SKM-1 treated with dmso at 0.1 percent for 144 hours (cell line): ENCODE results near the gene KRTAP21-3.
"Not testable (repeated sequence)": the region's sequence is repeated elsewhere in the genome, so short reads cannot be mapped to it uniquely, and the experiment has no call there.

Experiments
- DNase-seq: peaks from one replicate; lab custom pipeline; 2025; ENCODE audit not compliant: unreplicated experiment; lab: John Stamatoyannopoulos, UW

KRTAP21-3 gene, protein sequence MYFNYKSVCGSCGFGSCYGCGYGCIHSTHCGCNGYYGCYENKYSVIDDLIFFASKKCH

GRCh38 chr21:30718239-30718909, at the start of gene KRTAP21-3:
TSS of gene KRTAP21-3 (minus strand) at chr21:30718777. CDS start at chr21:30718759, 18 bp downstream.
- DNase-seq: no peak

- DNase-seq: no peak
These were observed 42.2 kb upstream of the KRTAP21-3 start for GRCh38 chr21:30760776-30761175.

DNA sequence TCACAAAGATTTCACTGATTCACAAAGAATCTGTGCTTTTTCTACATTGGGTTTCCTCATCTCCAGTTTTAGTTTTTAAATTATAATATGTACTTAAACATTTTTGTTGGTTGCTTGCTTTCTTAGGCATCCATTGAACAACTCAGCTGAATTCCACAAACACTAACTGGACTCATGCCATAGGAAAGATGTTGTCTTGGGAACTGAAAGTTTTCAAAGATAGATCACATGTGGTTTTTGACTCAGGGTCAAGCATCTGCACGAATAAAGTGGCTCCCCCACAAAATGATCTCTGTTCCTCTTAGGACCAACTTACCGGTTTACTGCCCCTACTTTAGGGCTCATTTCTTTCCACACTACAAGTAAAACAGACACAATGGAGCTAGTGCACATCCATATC, 39.7 kb upstream of the KRTAP21-3 start:
- no peak for DNase-seq

GRCh38 chr21:30755328-30755727, 36.8 kb upstream of the KRTAP21-3 start, which contains the start of gene KRTAP21-1:
TSS of gene KRTAP21-1 (minus strand) at chr21:30755428. CDS start at chr21:30755378, 50 bp downstream.
- not testable (repeated sequence) for DNase-seq

DNA sequence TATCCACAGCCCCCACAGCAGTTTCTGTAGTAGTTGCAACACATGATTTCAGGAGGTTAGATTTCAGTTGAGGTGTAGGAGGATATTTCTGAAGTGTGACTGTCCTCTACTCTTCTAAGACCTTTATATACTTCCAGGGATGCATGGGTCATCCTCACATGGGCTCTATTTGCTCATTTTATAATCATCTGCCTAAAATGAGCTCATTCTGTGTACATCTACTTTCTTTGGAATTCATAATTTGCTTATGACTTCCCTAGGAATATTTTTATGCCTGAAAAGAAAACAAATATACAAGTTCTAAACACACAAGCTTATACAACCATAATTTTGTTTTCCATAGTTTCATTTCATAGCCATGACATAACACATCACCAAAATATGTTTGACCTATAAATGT, 28.6 kb upstream of the KRTAP21-3 start, which contains the start of gene KRTAP21-2:
Gene KRTAP21-2 (minus strand): TSS at position 101 of the 400 bp plus-strand sequence. CDS start 57 bp downstream, at position 44.
- no peak for DNase-seq

DNA sequence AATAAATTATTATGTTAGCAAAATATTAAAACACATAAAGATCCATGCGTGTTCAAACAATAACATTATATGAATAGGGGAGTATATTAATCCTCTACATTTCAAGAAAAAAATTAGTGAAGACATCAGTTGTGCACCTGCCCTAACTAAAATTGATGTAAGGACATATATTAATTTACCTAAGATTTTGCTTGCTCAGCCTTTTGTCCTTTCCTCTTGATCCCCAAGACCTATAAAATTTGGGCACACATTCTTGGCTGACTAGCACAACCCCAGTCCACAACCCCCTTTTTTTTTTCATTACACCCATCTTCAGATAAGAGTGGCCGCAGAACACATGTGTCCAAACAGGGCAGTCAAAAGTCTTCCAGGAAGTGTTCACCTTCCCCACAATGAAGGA, 21.9 kb upstream of the KRTAP21-3 start:
- no peak for DNase-seq

- DNase-seq: no peak
These were observed 14.4 kb upstream of the KRTAP21-3 start for GRCh38 chr21:30733026-30733425.

DNA sequence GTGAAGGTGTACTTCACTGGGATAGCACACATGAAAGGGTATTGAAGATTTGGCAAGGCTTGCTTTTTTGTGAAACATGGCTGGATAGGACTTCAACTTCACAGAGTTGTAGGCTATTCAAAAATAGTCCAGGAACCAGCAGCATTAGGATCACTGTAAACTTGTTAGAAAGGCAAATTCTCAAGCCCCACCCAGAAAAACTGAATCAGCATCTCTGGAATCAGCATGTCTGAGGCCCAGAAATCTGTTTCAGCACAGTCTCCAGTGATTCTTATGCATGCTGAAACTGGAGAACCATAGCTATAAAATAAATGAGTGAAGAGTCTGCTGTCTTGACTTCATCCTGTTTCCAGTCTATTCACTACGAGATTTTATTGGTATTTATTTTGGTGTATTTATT, 8.1 kb upstream of the KRTAP21-3 start:
- no peak for DNase-seq

DNA sequence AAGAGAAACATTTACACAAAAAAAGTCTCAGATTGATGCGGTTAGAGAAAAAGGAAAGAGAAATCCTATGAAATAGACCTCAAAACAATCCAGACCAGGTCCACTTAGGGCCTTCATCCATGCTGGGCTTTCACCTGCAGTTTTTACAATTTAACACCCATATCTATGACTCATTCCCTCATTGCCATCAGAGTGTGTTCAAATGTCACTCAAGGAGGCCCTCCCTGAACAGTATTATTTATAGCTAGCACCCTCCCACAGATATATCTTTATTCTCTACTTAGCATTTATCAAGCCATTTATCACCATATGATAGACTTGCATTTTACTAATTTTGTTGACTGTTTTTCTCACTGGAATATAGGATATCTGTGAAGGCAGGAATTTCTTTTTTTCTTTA, 824 bp upstream of the KRTAP21-3 start:
- DNase-seq: no peak

DNA sequence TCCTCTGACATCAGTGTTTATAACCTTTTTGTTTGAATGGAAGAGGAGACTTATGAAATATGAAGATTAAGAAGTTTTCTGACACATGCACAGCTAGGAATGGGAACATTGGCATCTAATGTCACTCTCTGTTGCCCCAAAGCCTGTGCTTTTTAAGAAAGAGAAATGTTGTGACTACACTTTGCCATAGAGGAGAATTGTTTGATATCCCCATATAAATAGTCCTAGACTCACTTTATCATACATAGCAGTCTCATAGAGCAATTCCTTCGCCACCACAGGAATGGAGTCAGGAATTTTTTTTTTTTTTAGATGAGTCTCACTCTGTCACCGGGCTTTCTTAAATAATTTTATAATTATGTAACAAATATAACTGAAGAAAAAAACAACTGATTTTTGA, 1.5 kb downstream of the KRTAP21-3 start:
- no peak for DNase-seq

- no peak for DNase-seq
These were observed 3.6 kb downstream of the KRTAP21-3 start for GRCh38 chr21:30714946-30715345.

- no peak for DNase-seq
These were observed 4.1 kb downstream of the KRTAP21-3 start for GRCh38 chr21:30714456-30714855.

DNA sequence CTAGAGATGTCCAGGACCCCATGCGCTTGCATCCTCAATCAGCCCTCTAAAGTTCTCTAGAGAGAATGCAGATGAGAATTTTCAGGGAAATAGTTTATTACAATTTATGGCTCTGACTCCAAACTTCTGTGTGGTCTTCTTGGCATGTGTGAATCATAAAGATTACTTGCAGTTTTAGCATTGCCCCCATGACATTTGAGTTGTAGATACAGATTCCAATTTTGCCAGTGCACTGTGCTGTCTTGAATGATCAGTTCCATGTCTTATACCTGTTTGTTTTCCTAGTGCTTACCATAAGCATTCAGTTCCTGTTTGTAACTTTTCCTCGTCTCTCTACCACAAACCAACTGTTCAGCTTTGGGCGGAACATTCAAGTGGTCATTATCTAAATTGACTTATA, 4.8 kb downstream of the KRTAP21-3 start:
- DNase-seq: no peak

- no peak for DNase-seq
These were observed 8.1 kb downstream of the KRTAP21-3 start for GRCh38 chr21:30710499-30710898.

- DNase-seq: no peak
These were observed 11.2 kb downstream of the KRTAP21-3 start for GRCh38 chr21:30707409-30707808.

DNA sequence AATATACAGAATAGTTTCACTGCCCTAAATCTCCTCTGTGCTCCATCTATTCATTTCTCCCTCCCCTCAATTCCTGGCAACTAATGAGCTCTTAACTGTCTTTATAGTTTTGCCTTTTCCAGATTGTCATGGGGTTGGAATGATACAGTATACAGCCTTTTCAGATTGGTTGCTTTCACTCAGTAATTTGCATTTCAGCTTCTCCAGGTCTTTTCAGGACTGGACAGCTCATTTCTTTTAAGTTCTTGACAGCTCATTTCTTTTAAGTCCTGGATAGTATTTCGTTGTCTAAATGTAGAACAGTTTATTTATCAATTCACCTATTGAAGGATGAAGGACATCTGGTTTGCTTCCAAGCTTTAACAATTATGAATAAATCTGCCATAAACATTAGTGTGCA, 22.6 kb downstream of the KRTAP21-3 start:
- no peak for DNase-seq

GRCh38 chr21:30689822-30690221, 28.8 kb downstream of the KRTAP21-3 start:
- no peak for DNase-seq

GRCh38 chr21:30684506-30684905, 34.1 kb downstream of the KRTAP21-3 start:
- no peak for DNase-seq

- no peak for DNase-seq
These were observed 38.0 kb downstream of the KRTAP21-3 start for GRCh38 chr21:30680586-30680985.

- no peak for DNase-seq
These were observed 41.8 kb downstream of the KRTAP21-3 start for GRCh38 chr21:30676737-30677136.

DNA sequence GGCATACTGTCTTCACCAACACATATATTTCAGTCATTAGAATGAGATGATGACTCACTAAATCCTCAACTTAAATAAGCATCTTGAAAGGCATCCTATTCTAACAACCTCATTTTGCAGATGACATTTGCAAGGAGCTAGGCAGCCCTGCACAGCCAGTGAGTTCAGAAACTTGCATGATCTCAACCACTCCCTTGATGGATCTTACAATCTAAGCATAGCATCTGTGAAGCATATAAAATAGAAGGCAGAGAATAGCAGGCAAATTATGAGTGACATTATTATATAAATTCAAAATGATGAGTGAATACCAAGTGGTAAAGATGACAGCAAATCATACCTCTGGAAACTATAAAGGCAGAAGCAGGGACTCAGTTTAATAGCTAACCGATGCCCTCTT, 44.3 kb downstream of the KRTAP21-3 start:
- no peak for DNase-seq

DNA sequence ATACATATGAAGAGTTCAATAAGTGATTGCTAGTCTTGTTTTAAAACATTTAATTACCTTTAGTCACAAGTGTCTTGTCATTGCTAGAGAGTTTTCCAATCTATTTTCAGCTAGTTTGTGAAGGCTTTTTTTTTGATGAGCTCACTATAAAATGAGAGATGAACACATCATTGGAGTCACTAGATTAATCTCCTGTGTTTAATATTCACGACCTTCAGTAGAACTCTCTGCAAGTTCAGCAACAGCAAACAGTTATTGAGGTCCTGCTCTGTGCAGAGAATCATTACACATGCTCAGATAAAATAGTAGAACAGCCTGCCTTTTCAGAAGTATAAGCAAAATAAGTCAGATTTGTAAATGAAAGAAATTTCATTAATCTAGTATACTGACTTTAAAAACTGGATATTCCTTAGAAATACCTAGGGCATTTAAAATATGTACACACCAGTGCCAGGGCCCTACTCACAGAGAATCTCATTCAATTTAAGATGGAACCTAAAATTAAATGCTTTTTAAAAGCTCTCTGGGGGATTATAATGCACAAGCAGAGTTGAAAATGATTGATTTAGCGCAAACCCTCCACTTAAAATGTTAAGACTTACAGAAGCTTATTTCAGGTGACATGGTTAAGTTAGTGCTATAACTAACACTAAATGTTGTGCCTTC, 45.5 kb downstream of the KRTAP21-3 start:
- no peak for DNase-seq
